ENCODE measurements around the gene RPS14.

RPS14 gene

DNA sequence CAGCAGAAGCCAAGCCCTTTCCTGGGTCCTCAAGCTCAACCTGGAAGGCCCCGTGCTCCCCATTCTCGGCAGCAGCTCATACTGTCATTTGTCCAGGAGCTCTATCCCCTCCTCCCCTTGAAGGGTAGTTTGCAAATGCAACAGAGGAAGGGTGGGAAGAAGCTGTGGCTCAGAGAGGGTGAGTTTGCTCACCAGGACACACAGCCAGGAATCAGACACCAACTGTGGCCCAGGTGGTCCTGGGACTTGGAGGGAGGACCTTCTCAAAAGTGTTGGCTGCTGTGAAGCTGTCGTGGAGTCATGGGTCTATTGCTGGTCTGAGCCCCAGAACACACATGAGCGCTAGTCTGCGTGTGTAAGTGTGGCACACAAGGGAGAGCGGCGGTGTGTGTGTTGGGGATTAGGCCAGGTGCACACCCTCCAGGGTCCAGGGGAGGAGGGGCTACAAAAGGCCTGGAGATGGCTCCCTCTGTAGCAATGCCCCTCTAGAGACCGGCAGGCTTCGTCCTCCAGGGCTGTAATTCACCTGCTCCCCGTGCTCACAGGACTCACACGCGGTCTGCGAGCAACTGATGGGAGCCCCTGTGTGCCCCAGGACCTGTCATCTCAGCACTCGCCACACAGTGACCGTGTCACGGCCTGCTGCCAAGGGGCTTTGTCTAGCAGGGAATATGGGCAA is 8.2 kb upstream of the RPS14 start:
- TF ChIP-seq SIN3A (IDR thresholded peaks at IDR 0.05; ENCODE audit: borderline replicate concordance, insufficient read depth, low read length) (no peak), FOXP2 (optimal IDR thresholded peaks at IDR 0.05; ENCODE audit: borderline replicate concordance, extremely low read depth, extremely low read length, insufficient read depth) (no peak), TAF1 (IDR thresholded peaks at IDR 0.05; ENCODE audit: borderline replicate concordance, insufficient read depth, low read length) (no peak), POLR2AphosphoS5 (IDR thresholded peaks at IDR 0.05; ENCODE audit: low read depth, low read length) (no peak)
- TF ChIP-seq, protein P1, sequence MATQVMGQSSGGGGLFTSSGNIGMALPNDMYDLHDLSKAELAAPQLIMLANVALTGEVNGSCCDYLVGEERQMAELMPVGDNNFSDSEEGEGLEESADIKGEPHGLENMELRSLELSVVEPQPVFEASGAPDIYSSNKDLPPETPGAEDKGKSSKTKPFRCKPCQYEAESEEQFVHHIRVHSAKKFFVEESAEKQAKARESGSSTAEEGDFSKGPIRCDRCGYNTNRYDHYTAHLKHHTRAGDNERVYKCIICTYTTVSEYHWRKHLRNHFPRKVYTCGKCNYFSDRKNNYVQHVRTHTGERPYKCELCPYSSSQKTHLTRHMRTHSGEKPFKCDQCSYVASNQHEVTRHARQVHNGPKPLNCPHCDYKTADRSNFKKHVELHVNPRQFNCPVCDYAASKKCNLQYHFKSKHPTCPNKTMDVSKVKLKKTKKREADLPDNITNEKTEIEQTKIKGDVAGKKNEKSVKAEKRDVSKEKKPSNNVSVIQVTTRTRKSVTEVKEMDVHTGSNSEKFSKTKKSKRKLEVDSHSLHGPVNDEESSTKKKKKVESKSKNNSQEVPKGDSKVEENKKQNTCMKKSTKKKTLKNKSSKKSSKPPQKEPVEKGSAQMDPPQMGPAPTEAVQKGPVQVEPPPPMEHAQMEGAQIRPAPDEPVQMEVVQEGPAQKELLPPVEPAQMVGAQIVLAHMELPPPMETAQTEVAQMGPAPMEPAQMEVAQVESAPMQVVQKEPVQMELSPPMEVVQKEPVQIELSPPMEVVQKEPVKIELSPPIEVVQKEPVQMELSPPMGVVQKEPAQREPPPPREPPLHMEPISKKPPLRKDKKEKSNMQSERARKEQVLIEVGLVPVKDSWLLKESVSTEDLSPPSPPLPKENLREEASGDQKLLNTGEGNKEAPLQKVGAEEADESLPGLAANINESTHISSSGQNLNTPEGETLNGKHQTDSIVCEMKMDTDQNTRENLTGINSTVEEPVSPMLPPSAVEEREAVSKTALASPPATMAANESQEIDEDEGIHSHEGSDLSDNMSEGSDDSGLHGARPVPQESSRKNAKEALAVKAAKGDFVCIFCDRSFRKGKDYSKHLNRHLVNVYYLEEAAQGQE (IDR thresholded peaks at IDR 0.05; ENCODE audit: insufficient read depth in 1 of 2, low read depth in 2 of 2, low read length in 2 of 2): no peak

DNA sequence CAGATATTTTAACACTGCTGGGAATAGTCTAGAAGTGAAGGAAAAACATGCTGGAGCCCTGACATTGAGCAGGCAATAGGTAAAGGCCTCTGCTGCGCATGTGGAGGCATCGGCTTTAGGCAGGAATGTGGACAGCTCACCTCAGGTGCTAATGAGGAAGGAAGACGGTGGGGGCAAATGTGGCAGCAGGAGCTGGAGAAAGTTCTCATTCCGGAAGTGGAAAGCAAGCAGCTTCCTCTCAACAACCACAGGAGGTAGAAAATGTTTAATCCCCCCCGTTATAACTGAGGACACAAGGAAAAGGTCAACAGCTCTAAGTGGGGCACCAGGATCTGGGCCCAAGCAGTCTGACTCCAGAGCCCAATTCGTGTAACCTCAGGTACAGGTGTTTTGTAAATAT is 7.6 kb upstream of the RPS14 start:
- TF ChIP-seq FOXP2 (optimal IDR thresholded peaks at IDR 0.05; ENCODE audit: borderline replicate concordance, extremely low read depth, extremely low read length, insufficient read depth): no peak
- no peak for TF ChIP-seq SIN3A (IDR thresholded peaks at IDR 0.05; ENCODE audit: borderline replicate concordance, insufficient read depth, low read length)
- no peak for TF ChIP-seq POLR2AphosphoS5 (IDR thresholded peaks at IDR 0.05; ENCODE audit: low read depth, low read length)
- TF ChIP-seq, protein P1 (IDR thresholded peaks at IDR 0.05; ENCODE audit: insufficient read depth in 1 of 2, low read depth in 2 of 2, low read length in 2 of 2): no peak
- TF ChIP-seq TAF1 (IDR thresholded peaks at IDR 0.05; ENCODE audit: borderline replicate concordance, insufficient read depth, low read length): no peak

DNA sequence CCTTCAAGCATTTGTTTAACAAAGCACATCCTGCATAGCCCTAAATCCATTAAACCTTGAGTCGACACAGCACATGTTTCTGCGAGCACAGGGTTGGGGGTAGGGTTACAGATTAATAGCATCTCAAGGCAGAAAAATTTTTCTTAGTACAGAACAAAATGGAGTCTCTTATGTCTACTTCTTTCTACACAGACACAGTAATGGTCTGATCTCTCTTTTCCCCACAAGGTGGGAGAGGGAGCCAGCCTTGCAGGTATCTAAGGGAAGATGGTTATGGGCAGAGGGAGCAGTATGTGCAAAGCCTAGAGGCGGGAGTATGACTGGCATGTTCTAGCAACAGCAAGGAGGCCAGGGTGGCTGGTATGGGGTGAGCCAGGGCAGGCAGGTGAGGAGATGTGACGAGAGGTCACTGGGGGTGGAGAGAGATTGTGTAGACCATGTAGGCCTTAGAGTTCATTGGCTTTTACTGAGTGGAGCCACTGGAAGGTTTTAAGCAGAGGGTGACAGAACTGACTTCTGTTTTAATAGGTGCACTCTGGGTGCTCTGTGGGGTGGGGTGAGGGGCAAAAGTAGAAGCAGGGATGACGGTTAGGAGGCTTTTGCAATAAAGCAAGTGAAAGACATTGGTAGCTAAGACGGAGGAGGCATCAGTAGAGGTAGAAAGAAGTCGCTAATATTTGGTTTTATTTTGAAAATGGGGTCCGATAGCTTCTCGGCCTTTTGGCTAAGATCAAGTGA is 5.1 kb upstream of the RPS14 start:
- TF ChIP-seq FOXP2 (optimal IDR thresholded peaks at IDR 0.05; ENCODE audit: borderline replicate concordance, extremely low read depth, extremely low read length, insufficient read depth): no peak
- TF ChIP-seq, protein P1 (IDR thresholded peaks at IDR 0.05; ENCODE audit: insufficient read depth in 1 of 2, low read depth in 2 of 2, low read length in 2 of 2): no peak
- TF ChIP-seq SIN3A (IDR thresholded peaks at IDR 0.05; ENCODE audit: borderline replicate concordance, insufficient read depth, low read length): no peak
- no peak for TF ChIP-seq POLR2AphosphoS5 (IDR thresholded peaks at IDR 0.05; ENCODE audit: low read depth, low read length)
- no peak for TF ChIP-seq TAF1 (IDR thresholded peaks at IDR 0.05; ENCODE audit: borderline replicate concordance, insufficient read depth, low read length)

DNA sequence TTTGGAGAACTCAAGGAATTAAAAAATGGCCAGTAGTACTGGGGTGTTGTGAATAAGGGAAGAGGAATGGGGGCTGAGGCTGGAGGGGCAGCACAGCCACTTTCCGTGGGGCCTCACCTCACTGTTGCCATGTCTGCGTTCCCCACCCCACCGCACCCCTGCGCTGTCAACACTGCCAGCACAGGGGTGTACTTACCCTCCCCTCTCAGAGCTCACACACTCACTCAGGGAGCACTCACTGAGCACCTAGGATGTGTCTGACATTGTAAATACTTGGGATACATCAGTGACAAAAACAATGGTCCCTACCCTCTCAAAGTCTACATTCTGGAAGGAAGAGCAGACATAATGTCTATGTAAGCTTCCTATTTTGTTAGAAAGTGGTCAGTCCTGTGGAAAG is 3.4 kb upstream of the RPS14 start:
- no peak for TF ChIP-seq SIN3A (IDR thresholded peaks at IDR 0.05; ENCODE audit: borderline replicate concordance, insufficient read depth, low read length)
- TF ChIP-seq TAF1 (IDR thresholded peaks at IDR 0.05; ENCODE audit: borderline replicate concordance, insufficient read depth, low read length): no peak
- TF ChIP-seq, protein P1 (IDR thresholded peaks at IDR 0.05; ENCODE audit: insufficient read depth in 1 of 2, low read depth in 2 of 2, low read length in 2 of 2): no peak
- no peak for TF ChIP-seq FOXP2 (optimal IDR thresholded peaks at IDR 0.05; ENCODE audit: borderline replicate concordance, extremely low read depth, extremely low read length, insufficient read depth)
